ENCODE results near the gene KIAA1755. TPM values are rescaled to one million over a fixed set of nuclear protein-coding genes. Genes with fewer than 3 reads are reported as not detected.

KIAA1755 gene
- total RNA-seq, 4 donors from 2014 or later: 0.17 to 0.88 (median 0.46) TPM; not detected in 1

- H3K4me3 ChIP-seq (ENCODE audit: low read depth, poor library complexity, severe bottlenecking): no peak overlapping the region
- intact Hi-C loops (cut with DNase I; ENCODE audit: low total_unique reads): no loop called here
- 71 to 90% methylated on average over 3 of the region's 3 CpGs for WGBS, 2 donors
- TF ChIP-seq POLR2A (IDR thresholded peaks at IDR 0.05) (no peak), CTCF (IDR thresholded peaks at IDR 0.05) (no peak)
- no peak for DNase-seq (ENCODE audit: low spot score in 2 of 2)
Observed at GRCh38 chr20:38237381-38237780, 23.2 kb downstream of the KIAA1755 start.

- intact Hi-C loops (cut with DNase I; ENCODE audit: low total_unique reads): no loop called here
- 35 to 43% methylated on average over 10 of the region's 10 CpGs for WGBS, 2 donors
- TF ChIP-seq POLR2A (IDR thresholded peaks at IDR 0.05): no peak
- no peak for TF ChIP-seq CTCF (IDR thresholded peaks at IDR 0.05)
- no peak for DNase-seq (ENCODE audit: low spot score in 2 of 2)
- H3K4me3 ChIP-seq (ENCODE audit: low read depth, poor library complexity, severe bottlenecking): no peak overlapping the region
Observed at GRCh38 chr20:38231531-38232121, 28.9 kb downstream of the KIAA1755 start.

GRCh38 chr20:38230957-38231526 is 29.5 kb downstream of the KIAA1755 start:
- intact Hi-C loops (cut with DNase I; ENCODE audit: low total_unique reads): no loop called here
- DNase-seq (ENCODE audit: low spot score in 2 of 2): no peak
- 76 to 87% methylated on average over 10 of the region's 10 CpGs for WGBS, 2 donors
- no peak overlapping the region for H3K4me3 ChIP-seq (ENCODE audit: low read depth, poor library complexity, severe bottlenecking)
- TF ChIP-seq POLR2A (IDR thresholded peaks at IDR 0.05): no peak
- no peak for TF ChIP-seq CTCF (IDR thresholded peaks at IDR 0.05)

- DNase-seq (ENCODE audit: low spot score in 2 of 2): no peak
- intact Hi-C loops (cut with DNase I; ENCODE audit: low total_unique reads): no loop called here
- no peak for TF ChIP-seq CTCF (IDR thresholded peaks at IDR 0.05)
- no peak for TF ChIP-seq POLR2A (IDR thresholded peaks at IDR 0.05)
- 90 to 100% methylated on average over 1 of the region's 1 CpG for WGBS, 2 donors
- no peak overlapping the region for H3K4me3 ChIP-seq (ENCODE audit: low read depth, poor library complexity, severe bottlenecking)
Observed at GRCh38 chr20:38230253-38230551, 30.3 kb downstream of the KIAA1755 start.

GRCh38 chr20:38229376-38230252 is 30.9 kb downstream of the KIAA1755 start:
- no peak for DNase-seq (ENCODE audit: low spot score in 2 of 2)

More at GRCh38 chr20:38229376-38230252, 30.9 kb downstream of the KIAA1755 start:
- 88 to 93% methylated on average over 6 of the region's 6 CpGs for WGBS, 2 donors
- intact Hi-C loops (cut with DNase I; ENCODE audit: low total_unique reads): loop anchor here (10.0 kb wide), 1 partner anchor 85 kb away; no protein-coding TSS in a partner anchor
- TF ChIP-seq CTCF (IDR thresholded peaks at IDR 0.05) (no peak), POLR2A (IDR thresholded peaks at IDR 0.05) (no peak)
- no peak overlapping the region for H3K4me3 ChIP-seq (ENCODE audit: low read depth, poor library complexity, severe bottlenecking)
